ENCODE results near the gene RAB19.
"Not testable (repeated sequence)": the region's sequence is repeated elsewhere in the genome, so short reads cannot be mapped to it uniquely, and the experiment has no call there.

Gene RAB19

GRCh38 chr7:140402178-140402835 lies 1.6 kb upstream of the RAB19 start:
- DNase-seq: no peak

DNA sequence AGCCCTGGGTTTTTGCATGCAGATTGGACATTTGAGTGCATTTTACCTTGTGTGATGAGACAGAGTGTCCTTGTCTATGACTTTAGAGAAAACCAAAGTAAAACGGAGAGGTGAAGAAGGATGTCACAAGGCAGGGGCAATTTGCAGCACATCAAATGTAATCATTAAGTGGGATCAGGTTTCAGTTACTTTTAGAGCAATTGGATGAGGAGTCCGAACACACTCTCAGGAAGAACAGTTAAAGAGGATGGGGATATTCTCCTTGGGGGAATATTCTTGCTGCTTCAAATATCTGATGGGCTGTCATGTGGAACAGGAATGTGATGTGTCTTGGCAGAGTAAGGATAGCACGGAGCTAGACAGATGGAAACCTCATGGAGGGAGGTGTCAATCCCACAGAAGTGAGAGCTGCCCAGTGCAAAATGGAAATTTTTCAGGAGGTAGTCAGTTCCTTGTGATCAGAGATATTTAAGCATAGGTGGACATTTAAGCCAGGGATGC lies 757 bp downstream of the RAB19 start:
- no peak for DNase-seq

DNA sequence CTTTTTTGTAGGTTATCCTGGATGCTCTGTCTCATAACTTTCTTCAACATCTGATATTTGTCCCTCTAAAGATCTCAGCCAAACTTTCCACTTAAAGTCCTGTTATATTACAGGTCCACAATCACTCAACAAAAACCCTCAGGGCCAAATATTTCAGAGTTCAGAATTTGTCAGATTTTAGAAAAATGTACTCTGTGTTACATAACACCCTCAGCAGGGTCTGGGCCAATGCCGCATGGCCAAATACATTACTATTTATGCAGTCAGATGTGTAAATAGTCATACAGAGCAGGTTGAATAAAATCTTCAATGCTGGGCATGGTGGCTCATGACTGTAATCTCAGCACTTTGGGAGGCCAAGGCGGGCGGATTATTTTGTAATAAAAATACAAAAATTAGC lies 11.5 kb downstream of the RAB19 start:
- DNase-seq: no peak

DNA sequence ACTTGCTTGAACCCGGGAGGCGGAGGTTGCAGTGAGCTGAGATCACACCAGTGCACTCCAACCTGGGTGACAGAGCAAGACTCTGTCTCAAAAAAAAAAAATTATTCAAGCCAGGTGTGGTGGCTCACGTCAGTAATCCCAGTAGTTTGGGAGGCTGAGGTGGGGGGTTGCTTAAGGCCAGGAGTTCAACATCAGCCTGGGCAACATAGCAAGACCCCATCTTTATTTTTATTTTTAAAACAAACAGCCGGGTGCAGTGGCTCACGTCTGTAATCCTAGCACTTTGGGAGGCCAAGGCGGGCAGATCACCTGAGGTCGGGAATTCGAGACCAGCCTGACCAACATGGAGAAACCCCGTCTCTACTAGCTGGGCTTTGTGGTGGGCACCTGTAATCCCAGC lies 12.0 kb downstream of the RAB19 start:
- not testable (repeated sequence) for DNase-seq

DNA sequence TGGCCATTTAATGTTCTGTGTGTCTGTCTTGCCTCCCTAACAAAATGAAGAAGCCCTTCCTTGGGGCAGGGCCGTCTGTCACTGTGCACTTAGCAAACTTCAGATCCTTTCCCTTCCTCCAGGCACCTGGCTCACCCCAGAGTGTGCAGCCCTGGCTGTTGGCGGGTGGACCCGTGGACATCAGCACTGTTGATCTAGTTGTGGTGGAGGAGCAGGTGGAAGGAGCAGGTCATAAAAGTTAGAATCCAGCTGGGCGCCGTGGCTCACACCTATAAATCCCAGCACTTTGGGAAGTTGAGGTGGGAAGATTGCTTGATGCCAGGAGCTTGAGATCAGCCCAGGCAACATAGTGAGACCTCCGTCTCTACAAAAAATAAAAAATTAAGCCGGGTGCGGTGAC lies 12.7 kb downstream of the RAB19 start:
- no peak for DNase-seq

GRCh38 chr7:140417456-140418155 lies 13.7 kb downstream of the RAB19 start:
- no peak for DNase-seq

DNA sequence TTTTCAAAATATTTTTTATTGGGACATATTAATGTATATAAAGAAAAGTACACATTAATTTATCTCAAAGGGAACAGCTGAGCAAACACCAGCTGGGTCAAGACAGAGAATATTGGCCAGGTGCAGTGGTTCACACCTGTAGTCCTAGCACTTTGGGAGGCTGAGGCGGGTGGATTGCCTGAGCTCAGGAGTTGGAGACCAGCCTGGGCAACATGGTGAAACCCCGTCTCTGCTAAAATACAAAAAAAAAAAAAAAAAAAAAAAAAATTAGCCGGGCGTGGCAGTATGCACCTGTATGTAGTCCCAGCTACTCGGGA lies 14.3 kb downstream of the RAB19 start:
- DNase-seq: not testable (repeated sequence)

DNA sequence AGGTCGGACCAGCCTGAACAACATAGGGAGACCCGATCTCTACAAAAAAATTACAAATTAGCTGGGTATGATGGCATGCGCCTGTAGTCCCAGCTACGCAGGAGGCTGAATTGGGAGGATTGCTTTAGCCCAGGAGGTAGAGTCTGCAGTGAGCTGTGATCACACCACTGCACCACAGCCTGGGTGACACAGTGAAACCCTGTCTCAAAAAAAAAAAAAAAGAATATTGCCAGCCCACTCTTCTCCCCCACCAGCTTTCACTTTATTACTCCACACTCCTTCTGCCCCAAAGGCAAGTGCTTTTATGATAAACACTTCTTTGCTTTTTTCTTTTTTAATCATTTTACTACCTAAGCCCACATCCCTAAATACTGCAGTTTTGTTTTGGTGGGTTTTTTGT lies 14.8 kb downstream of the RAB19 start:
- no peak for DNase-seq

DNA sequence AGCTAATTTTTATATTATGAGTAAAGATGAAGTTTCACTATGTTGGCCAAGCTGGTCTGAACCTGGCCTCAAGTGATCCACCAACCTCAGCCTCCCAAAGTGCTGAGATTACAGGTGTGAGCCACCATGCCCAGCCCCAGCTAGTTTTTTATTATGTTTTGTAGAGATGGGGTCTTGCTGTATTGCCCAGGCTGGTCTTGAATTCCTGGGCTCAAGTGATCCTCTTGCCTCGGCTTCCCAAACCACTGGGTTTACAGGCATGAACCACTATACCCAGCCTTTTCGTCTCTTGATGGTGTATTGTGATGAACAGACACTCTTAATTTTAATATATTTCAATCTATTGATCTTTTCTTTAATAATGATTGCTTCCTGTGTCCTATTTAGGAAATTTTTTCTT lies 17.7 kb downstream of the RAB19 start:
- no peak for DNase-seq

- DNase-seq: no peak
These were observed 19.6 kb downstream of the RAB19 start for GRCh38 chr7:140423501-140423900.

DNA sequence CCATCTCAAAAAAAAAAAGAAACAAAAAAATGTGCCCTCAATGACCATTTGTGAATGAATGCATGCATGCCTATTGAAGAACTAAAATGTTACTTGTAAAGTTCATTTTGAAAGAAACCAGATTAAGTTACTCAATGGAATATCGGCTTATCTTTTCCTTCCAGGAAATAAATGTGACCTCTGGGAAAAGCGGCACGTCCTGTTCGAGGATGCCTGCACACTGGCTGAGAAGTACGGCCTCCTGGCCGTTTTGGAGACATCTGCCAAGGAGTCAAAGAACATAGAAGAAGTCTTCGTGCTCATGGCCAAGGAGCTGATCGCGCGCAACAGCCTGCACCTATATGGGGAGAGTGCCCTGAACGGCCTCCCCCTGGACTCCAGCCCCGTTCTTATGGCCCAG lies 21.9 kb downstream of the RAB19 start:
- no peak for DNase-seq

- DNase-seq: no peak
These were observed 22.3 kb downstream of the RAB19 start for GRCh38 chr7:140426130-140426529.

- DNase-seq: no peak
These were observed 29.5 kb downstream of the RAB19 start for GRCh38 chr7:140433396-140433795.

GRCh38 chr7:140435252-140435895 lies 31.5 kb downstream of the RAB19 start:
- DNase-seq: no peak

- no peak for DNase-seq
These were observed 35.5 kb downstream of the RAB19 start for GRCh38 chr7:140439359-140439758.

GRCh38 chr7:140440593-140440992 lies 36.7 kb downstream of the RAB19 start:
- no peak for DNase-seq

- no peak for DNase-seq
These were observed 37.7 kb downstream of the RAB19 start for GRCh38 chr7:140441519-140441918.

DNA sequence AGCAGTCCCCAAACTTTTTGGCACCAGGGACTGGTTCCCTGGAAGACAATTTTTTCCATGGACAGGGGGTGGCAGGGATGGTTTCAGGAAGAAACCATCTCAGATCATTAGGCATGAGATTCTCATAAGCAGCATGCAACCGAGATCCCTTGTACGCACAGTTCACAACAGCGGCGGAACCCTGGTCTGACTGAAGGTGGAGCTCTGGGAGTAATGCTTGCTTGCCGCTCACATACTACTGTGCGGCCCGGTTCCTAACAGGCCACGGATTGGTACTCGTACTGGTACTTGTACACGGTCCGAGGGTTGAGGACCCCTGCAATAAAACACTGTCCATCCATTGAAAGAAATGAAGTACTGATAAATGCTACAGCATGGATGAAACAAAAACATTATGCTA lies 42.6 kb downstream of the RAB19 start:
- no peak for DNase-seq

DNA sequence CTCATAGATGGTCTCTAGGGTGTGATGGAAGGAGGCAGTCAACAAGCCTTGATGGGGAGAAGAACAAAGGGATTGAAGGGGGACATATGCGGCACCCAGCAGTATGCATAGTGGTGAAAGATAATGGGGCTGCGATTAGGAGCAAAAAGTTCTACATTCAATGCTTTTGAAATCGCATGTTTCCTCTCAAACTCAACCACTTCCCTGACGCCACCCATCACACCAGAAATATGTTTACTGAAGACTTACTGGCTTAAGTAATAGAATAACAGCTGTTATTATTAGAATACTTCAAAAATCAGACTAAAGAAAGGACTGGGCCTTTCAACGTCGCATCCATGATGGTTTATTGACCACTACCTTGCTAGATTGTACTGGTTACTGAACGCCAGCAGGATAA lies 44.0 kb downstream of the RAB19 start:
- DNase-seq: no peak

DNA sequence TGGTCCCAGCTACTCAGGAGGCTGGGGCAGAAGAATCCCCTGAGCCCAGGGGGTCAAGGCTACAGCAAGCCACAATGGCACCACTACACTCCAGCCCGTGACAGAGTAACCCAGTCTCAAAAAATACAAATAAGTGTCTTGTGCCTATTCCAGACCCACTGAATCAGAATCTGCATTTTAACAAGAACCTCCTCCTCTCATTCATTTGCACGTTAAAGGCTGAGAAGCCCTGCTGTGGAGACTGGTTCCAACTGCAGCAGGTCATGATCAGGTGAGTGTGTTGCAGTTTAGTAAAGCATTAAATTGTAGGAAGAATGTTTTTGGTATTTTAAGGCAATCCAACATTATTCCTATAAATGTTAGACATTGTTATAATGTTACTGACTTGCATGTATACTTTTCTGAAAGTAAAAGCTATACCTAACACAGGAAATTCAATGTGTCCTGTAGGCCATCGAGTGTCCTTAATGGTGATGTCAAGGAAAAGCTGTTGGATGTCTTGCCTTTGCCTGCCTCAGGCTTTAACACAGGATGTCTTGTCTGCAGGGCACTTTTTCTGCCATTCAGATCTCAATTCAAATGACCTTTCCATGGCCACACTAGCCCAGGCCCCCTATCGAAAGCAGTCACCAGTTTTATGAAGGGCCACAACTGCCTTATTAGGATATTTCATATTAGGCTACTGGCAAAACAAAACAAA lies 45.1 kb downstream of the RAB19 start:
- DNase-seq: no peak

GRCh38 chr7:140451716-140452115 lies 47.9 kb downstream of the RAB19 start:
- DNase-seq: no peak

DNA sequence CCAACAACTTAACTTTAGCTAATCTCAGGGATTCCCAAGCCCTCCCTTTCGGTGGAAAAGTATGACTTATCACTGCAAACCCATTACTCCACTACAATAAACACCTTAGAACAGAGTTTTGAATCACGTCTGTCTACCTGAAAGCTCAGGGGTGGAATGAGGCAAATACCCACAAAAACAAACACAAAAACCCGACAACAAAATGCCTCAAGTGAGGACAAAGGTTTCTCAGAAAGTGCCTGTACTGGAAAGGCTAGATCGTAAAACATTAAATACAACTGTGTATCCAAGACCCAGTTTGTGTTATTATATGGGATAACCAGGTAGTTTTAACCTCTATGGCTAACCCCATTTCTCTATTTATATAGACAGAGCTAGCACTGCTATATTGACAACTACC lies 49.4 kb downstream of the RAB19 start:
- no peak for DNase-seq

DNA sequence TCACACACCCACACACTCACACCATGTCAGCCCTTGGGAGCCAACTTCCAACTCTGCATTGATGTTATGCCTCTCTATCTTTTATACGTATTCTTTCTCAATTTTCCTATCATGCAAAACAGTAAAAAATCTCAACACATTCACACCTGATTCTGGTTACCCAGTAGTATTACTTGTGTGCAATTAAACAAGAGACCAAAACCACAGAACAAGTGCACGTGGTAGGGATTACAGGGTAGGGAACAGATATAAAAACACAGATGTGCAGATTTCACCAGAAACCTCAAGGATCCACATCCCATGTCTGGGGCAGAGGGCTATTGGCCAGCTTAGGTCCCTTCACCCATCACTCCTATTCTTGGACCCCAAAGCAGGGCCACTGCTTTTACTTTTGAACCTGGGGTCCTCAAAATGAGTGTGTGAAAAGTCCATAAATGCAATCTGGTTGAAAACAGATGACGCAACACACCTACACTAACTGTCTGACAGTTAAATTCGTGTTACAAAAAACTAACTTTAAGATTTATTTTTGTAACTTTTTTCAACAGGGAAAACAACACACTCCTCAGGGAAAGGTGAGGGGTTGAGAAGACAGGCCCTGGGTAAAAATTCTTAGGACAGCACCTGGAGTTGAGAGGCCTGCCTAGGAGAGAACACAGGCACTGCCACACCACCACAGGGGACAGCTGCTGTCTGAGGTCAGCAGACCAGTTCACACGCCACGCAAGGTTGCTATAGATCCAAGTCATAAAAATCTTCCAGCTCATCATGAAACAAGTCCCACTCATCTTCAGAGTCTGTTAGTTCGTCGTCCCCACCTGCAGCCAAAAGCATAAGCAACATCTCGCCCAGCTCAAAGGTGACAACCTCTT lies 50.2 kb downstream of the RAB19 start:
- not testable (repeated sequence) for DNase-seq
